ENCODE data around the gene KANK2.

Gene KANK2

DNA sequence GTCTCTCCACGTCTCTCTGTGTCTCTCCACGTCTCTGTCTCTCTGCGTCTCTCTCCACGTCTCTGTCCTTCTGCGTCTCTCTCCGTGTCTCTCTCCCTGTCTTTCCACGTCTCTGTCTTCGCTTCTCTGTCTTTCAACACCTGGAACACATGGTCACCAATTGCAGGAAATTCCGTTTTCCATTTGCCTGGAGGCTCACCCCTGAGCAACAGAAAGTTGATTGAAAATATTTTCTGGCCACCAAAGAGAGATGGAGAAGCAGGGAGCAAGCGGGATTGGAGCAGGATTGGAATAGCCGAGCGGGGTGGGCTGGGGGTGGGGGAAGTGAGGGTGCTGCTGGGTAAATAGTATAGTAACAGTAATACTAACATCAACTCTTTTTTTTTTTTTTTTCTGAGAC lies 1.7 kb downstream of the KANK2 start:
- H3K27me3 ChIP-seq (ENCODE audit: insufficient read depth, low read length, poor library complexity), result no peaks in the 10 kb centered on the region
- H3K4me1 ChIP-seq (ENCODE audit: insufficient read depth, low read length), result peaks cover 16% of the 10 kb centered on the region
- H3K27ac ChIP-seq (ENCODE audit: low read length), result no peak overlapping the region
- DNase-seq, result no peak
- no peaks in the 10 kb centered on the region for H3K36me3 ChIP-seq (ENCODE audit: insufficient read depth, low read length)
- no peak for ATAC-seq (ENCODE audit: insufficient read depth, low read depth)
- H2AFZ ChIP-seq (ENCODE audit: low read depth, low read length), result no peak overlapping the region
- no peaks in the 10 kb centered on the region for H4K20me1 ChIP-seq (ENCODE audit: insufficient read depth, low read length)
- H3K4me3 ChIP-seq (ENCODE audit: low read depth in 1 of 2, low read length in 2 of 2), result no peak overlapping the region
- no peak overlapping the region for H3K9ac ChIP-seq (ENCODE audit: low read depth, low read length)
- no peaks in the 10 kb centered on the region for H3K79me2 ChIP-seq (ENCODE audit: insufficient read depth, low read length)
- no peak overlapping the region for H3K4me2 ChIP-seq (ENCODE audit: insufficient read depth, low read length)
- H3K9me3 ChIP-seq (ENCODE audit: insufficient read depth, low read length, severe bottlenecking), result no peaks in the 10 kb centered on the region
- TF ChIP-seq EZH2 (IDR thresholded peaks at IDR 0.05; ENCODE audit: borderline replicate concordance, low read depth, low read length, severe bottlenecking), result no peak
- TF ChIP-seq, protein P1, sequence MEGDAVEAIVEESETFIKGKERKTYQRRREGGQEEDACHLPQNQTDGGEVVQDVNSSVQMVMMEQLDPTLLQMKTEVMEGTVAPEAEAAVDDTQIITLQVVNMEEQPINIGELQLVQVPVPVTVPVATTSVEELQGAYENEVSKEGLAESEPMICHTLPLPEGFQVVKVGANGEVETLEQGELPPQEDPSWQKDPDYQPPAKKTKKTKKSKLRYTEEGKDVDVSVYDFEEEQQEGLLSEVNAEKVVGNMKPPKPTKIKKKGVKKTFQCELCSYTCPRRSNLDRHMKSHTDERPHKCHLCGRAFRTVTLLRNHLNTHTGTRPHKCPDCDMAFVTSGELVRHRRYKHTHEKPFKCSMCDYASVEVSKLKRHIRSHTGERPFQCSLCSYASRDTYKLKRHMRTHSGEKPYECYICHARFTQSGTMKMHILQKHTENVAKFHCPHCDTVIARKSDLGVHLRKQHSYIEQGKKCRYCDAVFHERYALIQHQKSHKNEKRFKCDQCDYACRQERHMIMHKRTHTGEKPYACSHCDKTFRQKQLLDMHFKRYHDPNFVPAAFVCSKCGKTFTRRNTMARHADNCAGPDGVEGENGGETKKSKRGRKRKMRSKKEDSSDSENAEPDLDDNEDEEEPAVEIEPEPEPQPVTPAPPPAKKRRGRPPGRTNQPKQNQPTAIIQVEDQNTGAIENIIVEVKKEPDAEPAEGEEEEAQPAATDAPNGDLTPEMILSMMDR (IDR thresholded peaks at IDR 0.05; ENCODE audit: borderline replicate concordance, extremely low read depth, low read length, poor library complexity, severe bottlenecking), result no peak

DNA sequence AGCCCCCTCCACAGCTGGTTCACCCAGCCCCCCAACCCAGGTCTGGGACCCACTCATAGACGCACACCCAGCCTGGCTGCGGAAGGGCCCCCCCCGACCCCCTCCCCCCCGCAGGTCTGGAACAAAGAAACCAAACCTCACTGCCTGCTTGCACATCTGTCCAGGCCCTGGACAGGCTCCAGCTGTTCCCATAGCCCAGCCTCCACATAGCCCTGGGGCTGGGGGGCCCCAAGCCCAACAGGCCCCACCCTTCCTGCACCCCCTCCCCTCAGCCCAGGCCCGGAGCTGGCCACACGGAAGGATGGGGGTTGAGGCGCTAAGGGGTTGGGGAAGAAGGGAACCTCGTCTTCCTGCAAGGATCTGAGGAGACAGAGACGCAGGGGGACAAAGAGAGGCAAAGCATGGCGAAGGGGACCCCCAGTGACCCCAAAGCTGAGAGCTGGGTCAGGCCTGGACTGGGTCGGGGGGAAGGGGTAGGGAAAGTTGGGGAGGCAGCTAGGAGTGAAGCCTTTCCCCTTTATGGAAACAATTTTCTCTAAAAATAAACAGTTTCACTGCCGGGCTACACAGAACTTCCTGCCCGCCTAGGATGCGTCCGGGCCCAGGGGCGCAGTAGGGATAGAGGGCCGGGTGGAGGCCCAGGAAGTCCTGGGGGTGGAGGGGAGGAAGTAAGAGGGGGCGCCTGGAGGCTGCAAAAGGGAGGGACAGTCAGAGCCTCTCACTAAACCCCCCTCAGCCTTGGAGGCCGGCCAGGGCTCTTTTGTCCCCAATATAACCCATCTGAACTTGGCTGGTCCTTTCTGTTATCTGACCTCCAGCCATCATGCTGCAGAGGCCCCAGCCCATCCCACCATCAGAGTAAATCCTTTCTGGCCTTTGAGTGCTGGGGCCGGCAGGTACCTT lies 2.4 kb downstream of the KANK2 start:
- Histone ChIP-seq H3K36me3 (ENCODE audit: insufficient read depth, low read length) (no peaks in the 10 kb centered on the region), H3K4me2 (ENCODE audit: insufficient read depth, low read length) (no peak overlapping the region), H3K79me2 (ENCODE audit: insufficient read depth, low read length) (no peaks in the 10 kb centered on the region), H4K20me1 (ENCODE audit: insufficient read depth, low read length) (no peaks in the 10 kb centered on the region), H3K9me3 (ENCODE audit: insufficient read depth, low read length, severe bottlenecking) (no peaks in the 10 kb centered on the region), H2AFZ (ENCODE audit: low read depth, low read length) (no peak overlapping the region), H3K27me3 (ENCODE audit: insufficient read depth, low read length, poor library complexity) (no peaks in the 10 kb centered on the region), H3K9ac (ENCODE audit: low read depth, low read length) (no peak overlapping the region), H3K4me3 (ENCODE audit: low read depth in 1 of 2, low read length in 2 of 2) (no peak overlapping the region), H3K27ac (ENCODE audit: low read length) (no peak overlapping the region), H3K4me1 (ENCODE audit: insufficient read depth, low read length) (peaks cover 16% of the 10 kb centered on the region)
- ATAC-seq (ENCODE audit: insufficient read depth, low read depth) (no peak), DNase-seq (no peak)
- no peak for TF ChIP-seq EZH2 (IDR thresholded peaks at IDR 0.05; ENCODE audit: borderline replicate concordance, low read depth, low read length, severe bottlenecking)
- TF ChIP-seq, protein P1 (IDR thresholded peaks at IDR 0.05; ENCODE audit: borderline replicate concordance, extremely low read depth, low read length, poor library complexity, severe bottlenecking), result no peak

DNA sequence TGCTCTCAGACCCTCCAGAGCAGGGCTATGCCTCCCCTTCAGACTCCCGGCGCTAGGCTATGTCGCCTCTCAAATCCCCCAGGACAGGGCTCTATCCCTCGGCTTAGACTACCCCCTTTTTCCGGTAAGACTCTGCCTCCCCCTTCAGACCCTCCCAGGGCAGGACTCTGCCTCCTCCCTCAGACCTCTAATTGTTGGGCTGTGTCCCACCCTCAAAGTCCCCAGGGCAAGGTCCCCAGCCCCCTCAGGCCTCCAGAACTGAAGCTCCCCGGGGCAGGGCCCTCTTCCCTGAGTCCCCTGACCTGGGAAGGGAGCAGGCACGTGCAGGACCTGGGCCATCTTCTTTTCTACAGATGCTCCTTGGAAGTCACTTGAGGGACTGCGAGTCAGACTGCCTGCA lies 3.2 kb downstream of the KANK2 start:
- Histone ChIP-seq H3K9ac (ENCODE audit: low read depth, low read length) (no peak overlapping the region), H3K79me2 (ENCODE audit: insufficient read depth, low read length) (no peaks in the 10 kb centered on the region), H3K4me1 (ENCODE audit: insufficient read depth, low read length) (peaks cover 16% of the 10 kb centered on the region), H3K27ac (ENCODE audit: low read length) (no peak overlapping the region), H2AFZ (ENCODE audit: low read depth, low read length) (no peak overlapping the region), H3K36me3 (ENCODE audit: insufficient read depth, low read length) (no peaks in the 10 kb centered on the region), H3K4me3 (ENCODE audit: low read depth in 1 of 2, low read length in 2 of 2) (no peak overlapping the region), H3K4me2 (ENCODE audit: insufficient read depth, low read length) (no peak overlapping the region), H3K9me3 (ENCODE audit: insufficient read depth, low read length, severe bottlenecking) (no peaks in the 10 kb centered on the region), H4K20me1 (ENCODE audit: insufficient read depth, low read length) (no peaks in the 10 kb centered on the region), H3K27me3 (ENCODE audit: insufficient read depth, low read length, poor library complexity) (no peaks in the 10 kb centered on the region)
- TF ChIP-seq EZH2 (IDR thresholded peaks at IDR 0.05; ENCODE audit: borderline replicate concordance, low read depth, low read length, severe bottlenecking), result no peak
- TF ChIP-seq, protein P1 (IDR thresholded peaks at IDR 0.05; ENCODE audit: borderline replicate concordance, extremely low read depth, low read length, poor library complexity, severe bottlenecking), result no peak
- ATAC-seq (ENCODE audit: insufficient read depth, low read depth) (no peak), DNase-seq (no peak)
